IPS-18a (cell line): Measurements from ENCODE around the gene SYT1.

Experiments
- H3K27ac ChIP-seq: one replicate; pipeline ENCODE4 v1.5.1; 2013; ENCODE audit warnings: low read length
- H3K27me3 ChIP-seq: one replicate; pipeline ENCODE4 v1.6.1; 2013; ENCODE audit warnings: mild to moderate bottlenecking, low read length; ENCODE audit not compliant: control insufficient read depth, insufficient read depth
- H3K36me3 ChIP-seq: one replicate; pipeline ENCODE4 v1.6.1; 2013; ENCODE audit warnings: low read depth, low read length; ENCODE audit not compliant: control insufficient read depth
- H3K4me1 ChIP-seq: one replicate; pipeline ENCODE4 v1.6.1; 2013; ENCODE audit warnings: low read depth, low read length; ENCODE audit not compliant: control insufficient read depth
- H3K4me3 ChIP-seq: one replicate; pipeline ENCODE4 v1.5.1; 2013; ENCODE audit warnings: low read length
- H3K9ac ChIP-seq: one replicate; pipeline ENCODE4 v1.6.1; 2013; ENCODE audit warnings: mild to moderate bottlenecking, low read length, moderate library complexity
- H3K9me3 ChIP-seq: one replicate; pipeline ENCODE4 v1.6.1; 2013; ENCODE audit warnings: low read depth, low read length; ENCODE audit not compliant: control insufficient read depth

The SYT1 gene

GRCh38 chr12:79267580-79267979, 403.0 kb downstream of the SYT1 start:
- no peaks in the 10 kb centered on the region for H3K36me3 ChIP-seq
- no peak overlapping the region for H3K4me3 ChIP-seq
- H3K9me3 ChIP-seq, result no peaks in the 10 kb centered on the region
- no peak overlapping the region for H3K27ac ChIP-seq
- peaks cover 2% of the 10 kb centered on the region for H3K27me3 ChIP-seq
- H3K4me1 ChIP-seq, result no peaks in the 10 kb centered on the region
- H3K9ac ChIP-seq, result no peak overlapping the region

GRCh38 chr12:79274501-79275064, 410.0 kb downstream of the SYT1 start:
- H3K36me3 ChIP-seq, result no peaks in the 10 kb centered on the region
- H3K4me1 ChIP-seq, result peaks cover 3% of the 10 kb centered on the region
- H3K27ac ChIP-seq, result no peak overlapping the region
- H3K27me3 ChIP-seq, result no peaks in the 10 kb centered on the region
- H3K9ac ChIP-seq, result no peak overlapping the region
- no peaks in the 10 kb centered on the region for H3K9me3 ChIP-seq
- H3K4me3 ChIP-seq, result no peak overlapping the region

DNA sequence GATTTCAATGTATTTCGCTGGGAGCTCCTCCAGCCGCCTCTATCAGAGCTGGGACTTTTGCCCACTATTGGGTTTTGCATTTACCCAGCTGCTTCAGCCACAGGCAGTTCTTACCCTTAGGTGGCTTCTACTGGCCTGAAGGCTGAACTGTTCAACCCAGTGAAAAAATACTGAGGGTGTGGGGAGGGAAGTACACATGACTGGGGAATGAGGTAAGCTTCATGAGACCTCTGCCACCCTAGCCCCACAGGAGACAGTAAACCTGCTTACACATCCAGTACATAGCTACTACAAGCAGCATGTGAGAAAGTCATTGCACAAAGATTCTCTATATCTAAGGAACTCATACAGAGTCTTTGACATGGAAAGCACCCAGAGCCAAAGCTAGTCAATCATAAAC, 411.1 kb downstream of the SYT1 start:
- Histone ChIP-seq H3K9ac (no peak overlapping the region), H3K27me3 (no peaks in the 10 kb centered on the region), H3K27ac (no peak overlapping the region), H3K4me3 (no peak overlapping the region), H3K9me3 (no peaks in the 10 kb centered on the region), H3K36me3 (no peaks in the 10 kb centered on the region), H3K4me1 (peaks cover 3% of the 10 kb centered on the region)

GRCh38 chr12:79283364-79283763, 418.8 kb downstream of the SYT1 start:
- no peaks in the 10 kb centered on the region for H3K9me3 ChIP-seq
- H3K4me1 ChIP-seq, result no peaks in the 10 kb centered on the region
- H3K4me3 ChIP-seq, result no peak overlapping the region
- no peaks in the 10 kb centered on the region for H3K36me3 ChIP-seq
- no peak overlapping the region for H3K9ac ChIP-seq
- no peak overlapping the region for H3K27ac ChIP-seq
- no peaks in the 10 kb centered on the region for H3K27me3 ChIP-seq

GRCh38 chr12:79288911-79289310, 424.3 kb downstream of the SYT1 start:
- Histone ChIP-seq H3K36me3 (peaks cover 3% of the 10 kb centered on the region), H3K9me3 (no peaks in the 10 kb centered on the region)

DNA sequence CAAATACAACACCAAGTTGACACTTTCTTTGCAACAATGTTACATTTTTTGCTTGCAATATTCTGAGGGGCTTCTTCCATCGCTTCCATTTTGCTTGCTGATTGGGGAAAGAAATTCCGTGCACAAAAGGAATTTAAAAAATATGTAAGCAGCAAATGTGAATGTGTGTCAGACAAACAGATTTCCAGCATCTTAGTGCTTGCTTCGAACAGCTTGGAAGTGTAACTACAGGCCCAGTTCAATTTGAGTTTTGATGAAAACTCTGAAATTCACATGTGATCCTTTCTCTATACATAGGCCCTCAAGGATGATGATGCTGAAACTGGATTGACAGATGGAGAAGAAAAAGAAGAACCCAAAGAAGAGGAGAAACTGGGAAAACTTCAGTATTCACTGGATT, 427.1 kb downstream of the SYT1 start:
- H3K27ac ChIP-seq, result no peak overlapping the region
- peaks cover 2% of the 10 kb centered on the region for H3K4me1 ChIP-seq
- H3K4me3 ChIP-seq, result no peak overlapping the region
- no peak overlapping the region for H3K9ac ChIP-seq
- H3K36me3 ChIP-seq, result peaks cover 11% of the 10 kb centered on the region
- H3K27me3 ChIP-seq, result no peaks in the 10 kb centered on the region
- no peaks in the 10 kb centered on the region for H3K9me3 ChIP-seq

More at GRCh38 chr12:79288911-79289310, 424.3 kb downstream of the SYT1 start:
- H3K27ac ChIP-seq, result no peak overlapping the region
- no peaks in the 10 kb centered on the region for H3K4me1 ChIP-seq
- no peaks in the 10 kb centered on the region for H3K27me3 ChIP-seq
- no peak overlapping the region for H3K9ac ChIP-seq
- no peak overlapping the region for H3K4me3 ChIP-seq

GRCh38 chr12:79294590-79294989, 430.0 kb downstream of the SYT1 start:
- Histone ChIP-seq H3K4me3 (no peak overlapping the region), H3K27ac (no peak overlapping the region), H3K9me3 (no peaks in the 10 kb centered on the region), H3K27me3 (no peaks in the 10 kb centered on the region), H3K4me1 (peaks cover 2% of the 10 kb centered on the region), H3K36me3 (peaks cover 26% of the 10 kb centered on the region), H3K9ac (no peak overlapping the region)

DNA sequence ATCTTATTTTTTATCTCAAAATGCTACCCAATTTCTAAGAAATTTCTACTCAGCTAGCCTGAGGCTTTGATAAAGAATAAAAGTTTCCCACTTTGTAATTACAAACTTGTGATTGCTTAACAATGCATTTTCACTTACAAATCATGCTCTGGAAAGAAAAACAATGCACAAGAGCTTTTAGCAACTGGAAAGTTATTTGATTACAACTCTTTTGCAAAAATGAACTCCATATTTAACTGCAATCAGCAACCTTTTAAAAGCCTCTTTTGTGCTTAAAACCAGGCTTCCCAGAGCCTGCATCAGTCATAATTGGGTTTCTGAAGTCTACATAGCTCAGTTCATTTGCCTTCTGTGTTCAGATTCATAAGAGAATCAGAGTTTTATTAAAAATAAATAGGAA, 431.0 kb downstream of the SYT1 start:
- Histone ChIP-seq H3K4me1 (peaks cover 2% of the 10 kb centered on the region), H3K36me3 (peaks cover 34% of the 10 kb centered on the region), H3K9ac (no peak overlapping the region), H3K4me3 (no peak overlapping the region), H3K27ac (no peak overlapping the region), H3K27me3 (no peaks in the 10 kb centered on the region), H3K9me3 (no peaks in the 10 kb centered on the region)

GRCh38 chr12:79296133-79296532, 431.6 kb downstream of the SYT1 start:
- H3K9ac ChIP-seq, result no peak overlapping the region

GRCh38 chr12:79296871-79297270, 432.3 kb downstream of the SYT1 start:
- peaks cover 37% of the 10 kb centered on the region for H3K36me3 ChIP-seq
- no peak overlapping the region for H3K27ac ChIP-seq

More at GRCh38 chr12:79296133-79296532, 431.6 kb downstream of the SYT1 start:
- Histone ChIP-seq H3K4me1 (peaks cover 2% of the 10 kb centered on the region), H3K9me3 (no peaks in the 10 kb centered on the region), H3K36me3 (peaks cover 36% of the 10 kb centered on the region), H3K27ac (no peak overlapping the region), H3K4me3 (no peak overlapping the region), H3K27me3 (no peaks in the 10 kb centered on the region)

DNA sequence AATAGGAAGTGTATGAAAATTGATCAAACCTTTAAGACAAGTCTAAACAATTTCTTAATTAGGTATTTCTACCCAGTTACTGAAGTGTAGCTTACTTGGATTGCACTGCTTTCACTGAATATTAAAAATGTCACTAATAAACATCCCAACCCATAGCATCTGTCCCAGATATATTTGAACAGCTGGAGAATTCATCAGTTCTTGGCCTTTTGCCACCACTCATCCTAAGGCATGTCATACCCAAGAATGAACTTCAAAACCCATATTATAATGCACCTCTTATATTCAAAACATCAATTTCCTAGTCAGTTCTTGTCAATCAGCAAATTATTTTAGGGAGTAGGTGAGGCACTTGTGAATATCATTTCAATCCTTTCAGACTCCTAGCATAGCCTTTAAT, 433.9 kb downstream of the SYT1 start:
- H3K27ac ChIP-seq, result no peak overlapping the region
- no peaks in the 10 kb centered on the region for H3K9me3 ChIP-seq
- peaks cover 2% of the 10 kb centered on the region for H3K4me1 ChIP-seq
- no peaks in the 10 kb centered on the region for H3K27me3 ChIP-seq
- H3K9ac ChIP-seq, result no peak overlapping the region
- H3K36me3 ChIP-seq, result peaks cover 36% of the 10 kb centered on the region
- no peak overlapping the region for H3K4me3 ChIP-seq

More at GRCh38 chr12:79296871-79297270, 432.3 kb downstream of the SYT1 start:
- peaks cover 2% of the 10 kb centered on the region for H3K4me1 ChIP-seq
- no peak overlapping the region for H3K9ac ChIP-seq
- H3K9me3 ChIP-seq, result no peaks in the 10 kb centered on the region
- no peak overlapping the region for H3K4me3 ChIP-seq
- H3K27me3 ChIP-seq, result no peaks in the 10 kb centered on the region

DNA sequence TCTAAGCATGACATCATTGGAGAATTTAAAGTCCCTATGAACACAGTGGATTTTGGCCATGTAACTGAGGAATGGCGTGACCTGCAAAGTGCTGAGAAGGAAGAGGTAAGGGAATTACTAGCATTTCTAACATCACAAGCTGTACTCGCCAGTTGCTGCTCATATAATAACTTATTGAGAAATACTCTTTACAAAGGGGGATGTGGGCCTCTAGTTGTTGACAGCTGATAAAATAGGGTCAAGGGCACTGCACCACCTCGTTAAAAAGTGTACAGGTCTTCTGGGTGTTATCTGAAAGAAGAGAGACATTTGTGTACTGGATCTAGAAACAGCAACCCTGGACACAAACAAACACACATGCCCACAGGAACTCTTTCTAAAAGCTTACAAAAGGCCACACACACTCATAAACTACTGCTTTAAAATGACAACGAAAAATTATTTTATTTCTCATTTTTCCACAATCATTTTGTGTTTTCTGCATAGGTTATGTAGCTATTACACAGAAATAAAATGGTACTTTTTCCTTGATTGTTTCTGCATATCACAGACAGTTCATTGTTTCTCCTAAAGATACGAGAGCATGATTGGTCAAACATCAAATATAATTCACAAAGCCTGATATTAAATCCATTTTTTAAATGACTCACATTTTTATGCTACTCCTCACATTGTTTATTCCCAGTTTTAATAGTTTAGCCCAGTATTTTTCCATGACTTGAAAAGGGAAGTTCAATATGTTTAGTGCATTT, 435.0 kb downstream of the SYT1 start:
- Histone ChIP-seq H3K36me3 (peaks cover 33% of the 10 kb centered on the region), H3K9me3 (no peaks in the 10 kb centered on the region), H3K4me1 (peaks cover 2% of the 10 kb centered on the region), H3K9ac (no peak overlapping the region), H3K27me3 (no peaks in the 10 kb centered on the region), H3K27ac (no peak overlapping the region), H3K4me3 (no peak overlapping the region)
